Pancreas (tissue), 10 donors: ENCODE results near the gene AIF1L. TPM values are rescaled to one million over a fixed set of nuclear protein-coding genes. Genes with fewer than 3 reads are reported as not detected.

Experiments
- ATAC-seq, 4 donors: fragments of 200-7000 bp; cut with Tn5 transposase; one replicate each; pipeline versions ENCODE4 v1.8.0 to v1.9.1; 2020; ENCODE audit warnings: mild to moderate bottlenecking in 4 of 4, moderate library complexity in 4 of 4
- DNase-seq, 6 donors: peaks; one replicate each; pipeline ENCODE4 v3.0.0-alpha.2; 2020
- FAIRE-seq: peaks from 2 replicates; lab custom pipeline; 2012; peaks lifted over from hg19 to GRCh38; lab: Jason Lieb, UNC
- H3K27ac ChIP-seq, 4 donors: fragments of 200-600 bp; sonication (generic); 1 replicate in 3 of 4; 2 replicates in 1 of 4; pipeline versions ENCODE4 v1.5.0 to v1.8.0; 2020
- H3K27me3 ChIP-seq, 4 donors: fragments of 200-600 bp; one replicate each; pipeline ENCODE4 v1.8.0; 2021
- H3K36me3 ChIP-seq, 3 donors: fragments of 200-600 bp; sonication (generic) in 1 of 3; one replicate each; pipeline versions ENCODE4 v1.5.0 to v1.8.0; 2020 to 2021
- H3K4me1 ChIP-seq, 3 donors: fragments of 200-600 bp; one replicate each; pipeline ENCODE4 v1.8.0; 2021
- H3K4me3 ChIP-seq, 4 donors: fragments of 200-600 bp; sonication (generic) in 2 of 4; one replicate each; pipeline versions ENCODE4 v1.5.0 to v1.8.0; 2020 to 2021
- H3K9me3 ChIP-seq, 4 donors: fragments of 200-600 bp; one replicate each; pipeline ENCODE4 v1.8.0; 2021
- CTCF ChIP-seq, 4 donors: fragments of 200-600 bp; sonication (generic) in 3 of 4; IDR thresholded peaks; one replicate each; pipeline versions ENCODE4 v1.5.0 to v1.8.0; 2021; ENCODE audit warnings: antibody characterized with exemption in 4 of 4
- WGBS, 2 donors: extraction: QIAGEN DNeasy Blood & Tissue Kit; methylation state at CpG; one replicate each; pipeline ENCODE4 v1.1.7; 2013; 5-methylcytosine and 5-hydroxymethylcytosine counted together
- intact Hi-C, 3 donors: fragments of 100-400 bp; cut with DNase I; formaldehyde crosslinking; loops; one replicate each; pipeline versions ENCODE4 v1.11.1 to v1.14.2; 2022
- polyA plus RNA-seq, 2 donors: library from polyadenylated mRNA; stranded (reverse); fragments of 200-250 nt; gene quantifications; one replicate each; pipeline ENCODE4 v1.2.3, GENCODE V29; 2013
- total RNA-seq, 6 donors: library from RNA; stranded (reverse); fragmentation: NEBNext Ultra II Directional in 4 of 6; extraction: Animal tissue kit (Norgen Biotek cat#: 25700) in 4 of 6; gene quantifications; one replicate each; pipeline versions ENCODE4 v1.2.1 to v1.2.4, GENCODE V29; 2021 to 2023
- donor health status: healthy with polysubstance abuse.
- donor health status: DM: no; HTN: no; CAD: no; lungs with moderate emphysema.
- donor health status: DM: no; HTN: no; CAD: no.
- donor health status: control.
- donor health status: control.
- donor health status: Bipolar disorder and iron deficiency.
- donor health status: DM: yes; HTN: yes; CAD: no.
- donor health status: DM: no; HTN: no; CAD: no.
- donor health status: DM: no; HTN: no; CAD: no.
- donor health status: DM: yes; HTN: yes; CAD: no.

The AIF1L gene
- total and polyA plus RNA-seq, 8 donors, result 2.4 to 5.0 (median 4.1) TPM

DNA sequence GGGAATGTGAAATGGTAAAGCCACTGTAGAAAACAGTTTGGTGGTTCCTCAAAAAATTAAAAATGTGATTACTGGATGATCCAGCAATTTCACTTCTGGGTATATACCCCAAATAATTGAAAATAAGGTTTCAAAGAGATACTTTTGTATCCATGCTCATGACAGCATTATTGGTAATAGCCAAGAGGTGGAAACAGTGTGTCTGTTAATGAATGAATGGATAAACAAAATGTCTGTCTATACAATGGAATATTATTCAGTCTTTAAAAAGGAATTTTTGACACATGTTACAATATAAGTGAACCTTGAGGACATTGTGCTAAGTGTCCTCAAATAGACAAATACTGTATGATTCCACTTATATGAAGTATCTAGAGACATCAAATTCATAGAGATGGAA lies 69.2 kb downstream of the AIF1L start:
- Histone ChIP-seq H3K4me1 (peaks cover 0 to 10% (median 0%) of the 10 kb centered on the region in 3 donors), H3K36me3 (peaks cover 0 to 39% (median 12%) of the 10 kb centered on the region in 3 donors), H3K9me3 (no peaks in the 10 kb centered on the region), H3K27ac (no peak overlapping the region), H3K4me3 (no peak overlapping the region), H3K27me3 (no peaks in the 10 kb centered on the region)
- TF ChIP-seq CTCF (IDR thresholded peaks at IDR 0.05), result no peak
- intact Hi-C loops, result no loop called here
- no peak for ATAC-seq
- no peak for DNase-seq
- FAIRE-seq, result no peak

GRCh38 chr9:131167146-131167692 lies 70.9 kb downstream of the AIF1L start:
- Histone ChIP-seq H3K4me1 (peaks cover 0 to 10% (median 0%) of the 10 kb centered on the region in 3 donors), H3K27me3 (no peaks in the 10 kb centered on the region), H3K27ac (no peak overlapping the region), H3K36me3 (peaks cover 0 to 23% (median 12%) of the 10 kb centered on the region in 3 donors), H3K9me3 (no peaks in the 10 kb centered on the region), H3K4me3 (no peak overlapping the region)
- WGBS, 2 donors, result 21 to 25% methylated on average over 6 of the region's 6 CpGs
- peak; percentile 69 for FAIRE-seq
- peak in 1 of 6 donors; percentile 14 for DNase-seq
- ATAC-seq, result peak; percentile 81 to 97 (median 94)
- intact Hi-C loops, result no loop called here
- TF ChIP-seq CTCF (IDR thresholded peaks at IDR 0.05), result no peak

DNA sequence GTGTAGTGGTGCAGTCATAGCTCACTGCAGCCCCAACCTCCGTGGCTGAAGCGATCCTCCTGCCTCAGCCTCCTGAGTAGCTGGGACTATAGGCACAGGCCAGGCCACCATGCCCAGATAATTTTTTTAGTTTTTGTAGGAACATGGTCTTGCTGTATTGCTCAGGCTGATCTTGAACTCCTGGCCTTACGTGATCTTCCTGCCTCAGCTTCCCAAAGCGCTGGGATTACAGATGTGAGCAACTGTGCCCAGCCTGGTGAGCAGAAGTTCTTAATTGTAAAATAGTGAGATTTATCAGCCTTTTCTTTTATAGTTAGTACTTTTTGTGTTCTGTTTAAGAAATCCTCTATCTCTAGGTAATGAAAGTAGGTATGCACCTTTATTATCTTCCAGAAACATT lies 71.6 kb downstream of the AIF1L start:
- intact Hi-C loops, result no loop called here
- WGBS, 2 donors, result 79 to 86% methylated on average over 4 of the region's 4 CpGs
- DNase-seq (no peak), ATAC-seq (peak; percentile 16 to 44 (median 36)), FAIRE-seq (no peak)
- H3K27me3 ChIP-seq, result no peaks in the 10 kb centered on the region
- H3K36me3 ChIP-seq, result peaks cover 0 to 18% (median 12%) of the 10 kb centered on the region in 3 donors
- peaks cover 0 to 10% (median 0%) of the 10 kb centered on the region in 3 donors for H3K4me1 ChIP-seq
- no peak overlapping the region for H3K4me3 ChIP-seq
- no peak for TF ChIP-seq CTCF (IDR thresholded peaks at IDR 0.05)
- H3K9me3 ChIP-seq, result no peaks in the 10 kb centered on the region
- no peak overlapping the region for H3K27ac ChIP-seq

DNA sequence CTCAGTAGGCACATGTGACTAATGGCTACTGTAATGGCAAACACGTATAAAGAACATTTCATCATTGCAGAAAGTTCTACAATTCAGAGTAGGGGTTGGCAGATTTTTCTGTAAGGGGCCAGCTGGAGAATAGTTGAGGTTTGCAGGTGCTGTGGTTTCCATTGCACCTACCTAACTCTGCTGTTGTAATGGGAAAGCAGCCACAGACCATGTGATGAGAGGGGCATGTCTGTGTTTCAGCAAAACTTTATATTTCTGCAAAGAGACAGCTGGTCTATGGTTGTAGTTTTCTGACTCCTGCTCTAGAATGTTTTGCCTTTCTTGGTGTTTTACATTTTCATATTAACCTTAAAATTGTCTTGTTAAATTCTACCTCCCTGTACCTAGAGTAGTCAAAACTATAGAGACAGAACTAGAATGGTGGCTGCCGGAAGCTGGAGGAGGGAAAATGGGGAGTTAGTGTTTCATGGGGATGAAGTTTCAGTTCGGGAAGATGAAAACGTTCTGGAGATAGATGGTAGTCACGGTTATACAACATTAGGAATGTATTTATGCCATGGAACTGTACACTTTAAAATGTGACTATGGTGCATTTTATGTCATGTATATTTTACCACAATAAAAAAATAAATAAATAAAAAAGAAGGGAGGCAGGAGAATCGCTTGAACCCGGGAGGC lies 73.4 kb downstream of the AIF1L start:
- no peak overlapping the region for H3K4me3 ChIP-seq
- DNase-seq (no peak), ATAC-seq (no peak), FAIRE-seq (no peak)
- no peaks in the 10 kb centered on the region for H3K27me3 ChIP-seq
- no peak for TF ChIP-seq CTCF (IDR thresholded peaks at IDR 0.05)
- intact Hi-C loops, result loop anchor here in 1 of 3 donors (10.0 kb wide), 1 partner anchor 165 kb away; no protein-coding TSS in a partner anchor
- no peaks in the 10 kb centered on the region for H3K9me3 ChIP-seq
- H3K27ac ChIP-seq, result no peak overlapping the region
- peaks cover 0 to 10% (median 0%) of the 10 kb centered on the region in 3 donors for H3K4me1 ChIP-seq
- 92 to 94% methylated on average over 7 of the region's 7 CpGs for WGBS, 2 donors
- H3K36me3 ChIP-seq, result peaks cover 0 to 5% (median 3%) of the 10 kb centered on the region in 3 donors

Other genes with a start within 250 kb of the AIF1L start
- gene QRFP, start 199.7 kb upstream of the AIF1L start, total RNA-seq, result not detected
- gene QRFP, start 199.7 kb upstream of the AIF1L start, polyA plus RNA-seq, result not detected
- gene FIBCD1, start 157.3 kb upstream of the AIF1L start, total RNA-seq, result under 1 TPM in 1 of 6 donors, not detected in 5; 0.47 TPM
- not detected for gene FIBCD1, start 157.3 kb upstream of the AIF1L start, polyA plus RNA-seq
- 1 to 10 TPM; 1.1 to 4.9 (median 2.2) TPM for gene LAMC3, start 87.4 kb upstream of the AIF1L start, total RNA-seq
- gene LAMC3, start 87.4 kb upstream of the AIF1L start, polyA plus RNA-seq, result 1 to 10 TPM; 5.1 to 8.9 TPM
- gene NUP214, start 29.1 kb downstream of the AIF1L start, total RNA-seq, result 10 to 100 TPM; 24.3 to 38.3 (median 27.8) TPM
- 10 to 100 TPM; 24.9 to 35.3 TPM for gene NUP214, start 29.1 kb downstream of the AIF1L start, polyA plus RNA-seq
- gene FAM78A, start 180.0 kb downstream of the AIF1L start, total RNA-seq, result 1 to 10 TPM in 3 of 6 donors, under 1 TPM in 3; 0.37 to 3.9 (median 0.93) TPM
- gene FAM78A, start 180.0 kb downstream of the AIF1L start, polyA plus RNA-seq, result under 1 TPM; 0.45 to 0.76 TPM
- 1 to 10 TPM in 4 of 6 donors, under 1 TPM in 2; 0.38 to 2.0 (median 1.3) TPM for gene PLPP7, start 193.2 kb downstream of the AIF1L start, total RNA-seq
- 1 to 10 TPM in 1 of 2 donors, under 1 TPM in 1; 0.94 to 2.5 TPM for gene PLPP7, start 193.2 kb downstream of the AIF1L start, polyA plus RNA-seq